ENCODE measurements around the gene CUBN. TPM values are rescaled to one million over a fixed set of nuclear protein-coding genes. Genes with fewer than 3 reads are reported as not detected.

Gene CUBN
- total and polyA plus RNA-seq, 10 of the 15 experiments (the other 5 are each of a cell fraction or from before 2014, with no cell fraction given): under 0.01 to 0.14 (median 0.02) TPM; not detected in 6

DNA sequence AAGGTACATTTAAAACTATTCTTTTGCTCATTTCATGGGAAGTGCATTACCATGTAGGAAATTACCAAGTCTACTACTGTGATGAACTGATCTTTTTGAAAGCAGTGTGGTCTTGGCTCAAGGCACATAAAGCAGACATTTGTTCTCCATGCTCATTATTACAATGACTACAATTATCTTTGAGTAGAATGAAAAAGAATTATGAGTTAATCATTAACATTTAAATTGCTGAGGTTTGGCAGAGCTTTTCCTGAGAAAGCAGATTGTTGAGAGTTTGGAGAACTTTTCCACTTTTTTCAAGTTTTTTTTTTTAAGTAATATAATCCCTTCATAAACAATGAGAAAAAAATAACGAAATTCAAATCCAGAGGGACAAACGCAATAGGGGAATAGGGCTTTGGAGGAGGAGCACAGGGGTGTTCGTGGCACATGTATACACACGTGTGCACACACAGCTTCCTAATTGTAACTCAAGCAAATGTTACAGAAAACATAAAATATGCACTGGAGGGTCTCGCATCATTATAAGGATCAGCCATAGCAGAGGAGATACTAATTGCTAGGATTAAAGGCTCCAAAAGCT lies 8.9 kb upstream of the CUBN start (continued):
- no peak for TF ChIP-seq TARDBP (IDR thresholded peaks at IDR 0.05; ENCODE audit: borderline replicate concordance)
- TF ChIP-seq, protein P1, sequence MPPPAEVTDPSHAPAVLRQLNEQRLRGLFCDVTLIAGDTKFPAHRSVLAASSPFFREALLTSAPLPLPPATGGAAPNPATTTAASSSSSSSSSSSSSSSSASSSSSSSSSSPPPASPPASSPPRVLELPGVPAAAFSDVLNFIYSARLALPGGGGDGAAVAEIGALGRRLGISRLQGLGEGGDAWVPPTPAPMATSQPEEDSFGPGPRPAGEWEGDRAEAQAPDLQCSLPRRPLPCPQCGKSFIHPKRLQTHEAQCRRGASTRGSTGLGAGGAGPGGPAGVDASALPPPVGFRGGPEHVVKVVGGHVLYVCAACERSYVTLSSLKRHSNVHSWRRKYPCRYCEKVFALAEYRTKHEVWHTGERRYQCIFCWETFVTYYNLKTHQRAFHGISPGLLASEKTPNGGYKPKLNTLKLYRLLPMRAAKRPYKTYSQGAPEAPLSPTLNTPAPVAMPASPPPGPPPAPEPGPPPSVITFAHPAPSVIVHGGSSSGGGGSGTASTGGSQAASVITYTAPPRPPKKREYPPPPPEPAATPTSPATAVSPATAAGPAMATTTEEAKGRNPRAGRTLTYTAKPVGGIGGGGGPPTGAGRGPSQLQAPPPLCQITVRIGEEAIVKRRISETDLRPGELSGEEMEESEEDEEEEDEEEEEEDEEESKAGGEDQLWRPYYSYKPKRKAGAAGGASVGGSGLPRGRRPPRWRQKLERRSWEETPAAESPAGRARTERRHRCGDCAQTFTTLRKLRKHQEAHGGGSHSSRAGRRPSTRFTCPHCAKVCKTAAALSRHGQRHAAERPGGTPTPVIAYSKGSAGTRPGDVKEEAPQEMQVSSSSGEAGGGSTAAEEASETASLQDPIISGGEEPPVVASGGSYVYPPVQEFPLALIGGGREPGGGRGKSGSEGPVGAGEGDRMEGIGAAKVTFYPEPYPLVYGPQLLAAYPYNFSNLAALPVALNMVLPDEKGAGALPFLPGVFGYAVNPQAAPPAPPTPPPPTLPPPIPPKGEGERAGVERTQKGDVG (CRISPR knock-in tag; IDR thresholded peaks at IDR 0.05): no peak
- TF ChIP-seq, protein P2, sequence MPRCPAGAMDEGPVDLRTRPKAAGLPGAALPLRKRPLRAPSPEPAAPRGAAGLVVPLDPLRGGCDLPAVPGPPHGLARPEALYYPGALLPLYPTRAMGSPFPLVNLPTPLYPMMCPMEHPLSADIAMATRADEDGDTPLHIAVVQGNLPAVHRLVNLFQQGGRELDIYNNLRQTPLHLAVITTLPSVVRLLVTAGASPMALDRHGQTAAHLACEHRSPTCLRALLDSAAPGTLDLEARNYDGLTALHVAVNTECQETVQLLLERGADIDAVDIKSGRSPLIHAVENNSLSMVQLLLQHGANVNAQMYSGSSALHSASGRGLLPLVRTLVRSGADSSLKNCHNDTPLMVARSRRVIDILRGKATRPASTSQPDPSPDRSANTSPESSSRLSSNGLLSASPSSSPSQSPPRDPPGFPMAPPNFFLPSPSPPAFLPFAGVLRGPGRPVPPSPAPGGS (IDR thresholded peaks at IDR 0.05; ENCODE audit: borderline replicate concordance, insufficient read depth, low read depth, low read length, poor library complexity, severe bottlenecking): no peak

DNA sequence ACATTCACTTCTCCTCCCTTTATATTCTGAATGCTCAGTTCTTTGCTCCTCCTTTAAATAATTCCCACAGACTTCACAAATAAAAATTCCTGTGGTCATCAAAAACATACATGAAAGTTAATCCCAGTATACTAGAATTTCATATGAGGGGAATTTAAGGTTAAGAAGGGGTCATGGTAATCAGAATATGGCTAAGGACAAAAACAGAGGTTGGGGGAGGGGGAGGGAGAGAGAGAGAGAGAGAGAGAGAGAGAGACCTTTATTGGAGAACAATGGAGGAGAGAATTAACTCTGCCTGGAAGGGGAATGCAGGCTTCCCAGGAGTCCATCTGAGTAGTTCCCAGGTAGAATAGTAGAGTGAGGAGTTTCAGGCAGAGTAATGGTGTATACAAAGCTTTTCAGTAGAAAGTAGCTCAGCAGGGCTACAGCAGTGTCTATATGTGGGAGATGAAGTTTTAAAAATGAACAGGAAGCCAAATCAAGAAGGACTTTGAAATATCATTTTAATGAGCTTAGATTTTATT lies 5.2 kb upstream of the CUBN start:
- no peaks in the 10 kb centered on the region for H3K4me1 ChIP-seq (ENCODE audit: control insufficient read depth, insufficient read depth, low read length)
- ATAC-seq (no peak), FAIRE-seq (no peak), DNase-seq (ENCODE audit: low read depth, low spot score) (no peak)
- no peaks in the 10 kb centered on the region for H3K27me3 ChIP-seq (replicated peaks in 1 of 2; ENCODE audit: control insufficient read depth in 2 of 2, insufficient read depth in 2 of 2, low read length in 1 of 2)
- ChIA-PET POLR2A (no interaction called here), CTCF (no interaction called here), SMC1A (ENCODE audit: uncharacterized antibody, unreplicated experiment) (no interaction called here), RAD21 (ENCODE audit: unreplicated experiment) (no interaction called here)
- H3K9ac ChIP-seq (ENCODE audit: control insufficient read depth, insufficient read depth, low read length): no peak overlapping the region
- no peak overlapping the region for H3K4me2 ChIP-seq (ENCODE audit: control insufficient read depth, insufficient read depth)
- TF ChIP-seq, protein P3, sequence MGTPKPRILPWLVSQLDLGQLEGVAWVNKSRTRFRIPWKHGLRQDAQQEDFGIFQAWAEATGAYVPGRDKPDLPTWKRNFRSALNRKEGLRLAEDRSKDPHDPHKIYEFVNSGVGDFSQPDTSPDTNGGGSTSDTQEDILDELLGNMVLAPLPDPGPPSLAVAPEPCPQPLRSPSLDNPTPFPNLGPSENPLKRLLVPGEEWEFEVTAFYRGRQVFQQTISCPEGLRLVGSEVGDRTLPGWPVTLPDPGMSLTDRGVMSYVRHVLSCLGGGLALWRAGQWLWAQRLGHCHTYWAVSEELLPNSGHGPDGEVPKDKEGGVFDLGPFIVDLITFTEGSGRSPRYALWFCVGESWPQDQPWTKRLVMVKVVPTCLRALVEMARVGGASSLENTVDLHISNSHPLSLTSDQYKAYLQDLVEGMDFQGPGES (IDR thresholded peaks at IDR 0.05): no peak
- no peak for TF ChIP-seq GABPA (IDR thresholded peaks at IDR 0.05; ENCODE audit: low read depth)
- no peak for TF ChIP-seq MTA3 (IDR thresholded peaks at IDR 0.05; ENCODE audit: borderline replicate concordance, low read length)
- H3K79me2 ChIP-seq (ENCODE audit: control insufficient read depth, insufficient read depth, low read length): no peaks in the 10 kb centered on the region
- no TSS peak for BruUV-seq (replicated peaks)
- no peaks in the 10 kb centered on the region for H4K20me1 ChIP-seq (ENCODE audit: control insufficient read depth, insufficient read depth)
- no peak overlapping the region for H3K27ac ChIP-seq (ENCODE audit: control insufficient read depth, insufficient read depth)
- intact Hi-C loops (cut with micrococcal nuclease; ENCODE audit: unreplicated experiment): no loop called here
- H3K36me3 ChIP-seq (ENCODE audit: control insufficient read depth in 2 of 2, insufficient read depth in 2 of 2, low read length in 1 of 2): no peaks in the 10 kb centered on the region
- H2AFZ ChIP-seq (ENCODE audit: control insufficient read depth, low read depth, low read length): no peak overlapping the region
- H3K9me3 ChIP-seq (replicated peaks; ENCODE audit: control insufficient read depth, insufficient read depth, low read length): no peaks in the 10 kb centered on the region
- in situ Hi-C loops (cut with MboI): no loop called here
- H3K4me3 ChIP-seq: no peak overlapping the region

All from GM12878 (cell line).